HepG2 (cell line): ENCODE measurements around the gene CHMP1A. TPM values are rescaled to one million over a fixed set of nuclear protein-coding genes. Genes with fewer than 3 reads are reported as not detected.
A peak's percentile ranks its signal among the peaks of the same experiment; 100 is the strongest.

ENCODE experiments used
- ATF7-NPFF ChIP-seq: sonication (generic); formaldehyde crosslinking; IDR thresholded peaks from 2 replicates; pipeline ENCODE4 v1.8.1; 2023; ENCODE audit warnings: mild to moderate bottlenecking, low read depth, missing genetic modification reagents, moderate library complexity
- CBX5 ChIP-seq: sonication (generic); formaldehyde crosslinking; IDR thresholded peaks from 2 replicates; pipeline ENCODE4 v1.4.0; 2020; ENCODE audit warnings: missing genetic modification reagents, borderline replicate concordance
- DPF2 ChIP-seq: sonication (generic); formaldehyde crosslinking; IDR thresholded peaks from 2 replicates; pipeline ENCODE4 v1.4.0; 2020; ENCODE audit warnings: mild to moderate bottlenecking, low read depth, missing genetic modification reagents, borderline replicate concordance
- FOXP1 ChIP-seq, 2 experiments: fragments of 450-650 bp in 1 of 2; IDR thresholded peaks; 2 replicates each; pipeline ENCODE4 v1.6.1; 2017 to 2018; ENCODE audit warnings: antibody characterized with exemption in 1 of 2
- KAT2B ChIP-seq: fragments of 150-350 bp; IDR thresholded peaks from 2 replicates; pipeline ENCODE4 v1.6.1; 2014; ENCODE audit warnings: low read depth, low read length, borderline replicate concordance
- KDM2A ChIP-seq: sonication (generic); formaldehyde crosslinking; IDR thresholded peaks from 2 replicates; pipeline ENCODE4 v1.4.0; 2020; ENCODE audit warnings: low read depth, missing genetic modification reagents, borderline replicate concordance
- MEIS2 ChIP-seq: sonication (generic); formaldehyde crosslinking; IDR thresholded peaks from 2 replicates; pipeline ENCODE4 v1.9.0; 2021; ENCODE audit warnings: mild to moderate bottlenecking, missing genetic modification reagents
- MXI1 ChIP-seq: IDR thresholded peaks from 3 replicates; pipeline ENCODE4 v1.6.1; 2012; ENCODE audit warnings: low read depth, low read length, inconsistent platforms, borderline replicate concordance
- NCOA2 ChIP-seq: sonication (generic); formaldehyde crosslinking; IDR thresholded peaks from 2 replicates; pipeline ENCODE4 v1.8.0; 2022; ENCODE audit warnings: inconsistent platforms
- PHF20 ChIP-seq: sonication (generic); formaldehyde crosslinking; IDR thresholded peaks from 2 replicates; pipeline ENCODE4 v1.5.0; 2020; ENCODE audit warnings: mild to moderate bottlenecking, missing genetic modification reagents
- SIX1 ChIP-seq: sonication (generic); formaldehyde crosslinking; IDR thresholded peaks from 2 replicates; pipeline ENCODE4 v1.4.0; 2020; ENCODE audit warnings: missing genetic modification reagents, borderline replicate concordance
- TCF12 ChIP-seq, 2 experiments: fragments of 450-650 bp in 1 of 2; sonication (generic) in 1 of 2; formaldehyde crosslinking in 1 of 2; IDR thresholded peaks; 2 replicates each; pipeline versions ENCODE4 v1.6.1 to v1.8.0; 2017 to 2022; ENCODE audit warnings: antibody characterized with exemption in 1 of 2, mild to moderate bottlenecking in 1 of 2, missing genetic modification reagents in 1 of 2, moderate library complexity in 1 of 2
- ZBTB8A ChIP-seq: sonication (generic); formaldehyde crosslinking; IDR thresholded peaks from 2 replicates; pipeline ENCODE4 v1.4.0; 2020; ENCODE audit warnings: mild to moderate bottlenecking, low read depth, missing genetic modification reagents, borderline replicate concordance
- ZFP62 ChIP-seq: sonication (generic); formaldehyde crosslinking; IDR thresholded peaks from 2 replicates; pipeline ENCODE4 v1.4.0; 2020; ENCODE audit warnings: missing genetic modification reagents
- ZMYM3 ChIP-seq: sonication (generic); formaldehyde crosslinking; IDR thresholded peaks from 2 replicates; pipeline ENCODE4 v1.5.1; 2020; ENCODE audit warnings: mild to moderate bottlenecking, missing genetic modification reagents
- ZNF124 ChIP-seq: sonication (generic); formaldehyde crosslinking; IDR thresholded peaks from 2 replicates; pipeline ENCODE4 v1.4.0; 2020; ENCODE audit warnings: missing genetic modification reagents
- ZNF605 ChIP-seq: sonication (generic); formaldehyde crosslinking; IDR thresholded peaks from 2 replicates; pipeline ENCODE4 v1.8.0; 2022; ENCODE audit warnings: mild to moderate bottlenecking, missing genetic modification reagents
- ZNF766 ChIP-seq: sonication (generic); formaldehyde crosslinking; IDR thresholded peaks from 2 replicates; pipeline ENCODE4 v1.5.0; 2020; ENCODE audit warnings: missing genetic modification reagents, borderline replicate concordance
- ZNF83 ChIP-seq: sonication (generic); formaldehyde crosslinking; IDR thresholded peaks from 2 replicates; pipeline ENCODE4 v1.4.0; 2020; ENCODE audit warnings: missing genetic modification reagents, mild to moderate bottlenecking, borderline replicate concordance
- ZSCAN21 ChIP-seq: sonication (generic); formaldehyde crosslinking; IDR thresholded peaks from 2 replicates; pipeline ENCODE4 v1.8.0; 2022; ENCODE audit warnings: mild to moderate bottlenecking, missing genetic modification reagents, moderate library complexity, borderline replicate concordance
- polyA plus RNA-seq, 8 experiments: library from polyadenylated mRNA; depleted of rRNA in 3 of 8; stranded (reverse) in 7 of 8; unstranded in 1 of 8; fragments of >200 nt; fragmentation: Illumina TruSeq in 4 of 8; extraction: Trizol in 4 of 8; gene quantifications; 2 replicates each; pipeline versions ENCODE4 v1.2.1 to v1.2.3, GENCODE V29; 2011 to 2016; ENCODE audit warnings: low read depth in 4 of 8, missing spikeins in 1 of 8, mixed read lengths in 1 of 8; ENCODE audit not compliant: insufficient read depth in 1 of 8
- total RNA-seq, 5 experiments: library from RNA; depleted of rRNA; stranded (reverse); fragments of >200 nt; fragmentation: Illumina TruSeq; extraction: Trizol; gene quantifications; 2 replicates each; pipeline ENCODE4 v1.2.3, GENCODE V29; 2016; ENCODE audit warnings: low read depth in 1 of 5
- TF ChIP-seq, protein P1 (sequence below): sonication (generic); formaldehyde crosslinking; IDR thresholded peaks from 2 replicates; pipeline ENCODE4 v1.4.0; 2020; ENCODE audit warnings: mild to moderate bottlenecking, missing genetic modification reagents
- TF ChIP-seq, protein P2 (sequence below): sonication (generic); formaldehyde crosslinking; IDR thresholded peaks from 2 replicates; pipeline ENCODE4 v1.4.0; 2020; ENCODE audit warnings: mild to moderate bottlenecking, missing genetic modification reagents
- TF ChIP-seq, protein P3 (sequence below): IDR thresholded peaks from 2 replicates; pipeline ENCODE4 v1.6.1; 2016; ENCODE audit warnings: missing compliant biosample characterization, missing genetic modification reagents, borderline replicate concordance

The CHMP1A gene
- total and polyA plus RNA-seq, 2 of the 13 experiments (the other 11 are each of a cell fraction or from before 2014, with no cell fraction given) = 69.4 to 73.3 TPM

DNA sequence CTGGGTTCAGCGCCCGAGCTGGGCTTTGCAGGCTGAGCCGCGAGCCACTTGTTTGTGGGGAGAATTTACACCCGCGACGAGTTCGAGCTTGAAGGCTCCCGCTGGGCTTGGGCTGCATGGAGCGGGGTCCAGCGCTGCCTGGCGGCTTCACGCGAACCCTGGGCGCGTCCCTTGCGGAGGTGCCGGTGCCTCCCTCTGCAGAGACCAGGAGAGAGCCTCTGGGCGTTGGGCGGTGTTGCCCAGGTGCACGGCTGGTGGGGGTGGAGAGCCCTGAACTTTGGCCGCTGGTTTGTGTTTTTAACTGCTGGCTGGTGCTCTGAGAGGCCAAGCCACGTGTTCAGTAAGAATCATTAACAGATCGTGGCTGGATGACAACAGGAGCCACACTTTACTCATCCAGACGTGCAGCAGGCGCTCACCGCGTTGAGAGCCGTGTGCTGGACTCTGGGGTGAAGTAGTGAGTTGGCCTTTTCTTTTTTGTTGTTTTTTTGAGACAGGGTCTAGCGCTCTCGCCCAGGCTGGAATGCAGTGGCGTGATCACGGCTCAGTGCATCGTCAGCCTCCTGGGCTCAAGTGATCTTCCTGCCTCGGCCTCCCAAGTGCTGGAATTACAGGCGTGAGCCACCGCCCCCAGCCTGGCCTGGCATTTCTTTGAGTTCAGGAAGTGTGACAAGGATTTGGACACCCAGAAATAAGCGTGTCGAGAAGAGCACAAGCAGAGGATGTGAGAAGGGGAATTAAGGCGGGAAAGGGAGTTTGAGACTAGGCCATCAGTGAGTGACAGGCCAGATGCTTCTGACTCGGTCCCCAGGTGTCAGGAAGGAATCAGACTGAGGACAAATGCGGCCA lies 29.8 kb upstream of the CHMP1A start (continued):
- TF ChIP-seq ZBTB8A (CRISPR knock-in tag) (peak; percentile 76; the same call in 1 of the 2 replicates), ZMYM3 (CRISPR knock-in tag) (peak; percentile 91), ZNF766 (peak; percentile 99), TCF12 (IDR thresholded peaks at IDR 0.05) (no peak), TCF12 (CRISPR knock-in tag; IDR thresholded peaks at IDR 0.05) (peak; percentile 98), ZSCAN21 (CRISPR knock-in tag) (peak; percentile 96), DPF2 (CRISPR knock-in tag) (peak; percentile 79; the same call in 1 of the 2 replicates), ZNF605 (peak; percentile 100), KAT2B (no peak), ATF7-NPFF (peak; percentile 90), MXI1 (peak; percentile 99), KDM2A (CRISPR knock-in tag) (peak; percentile 95), ZFP62 (CRISPR knock-in tag) (0 out of 2 replicates have a peak, but pooled peaks have one; percentile 69), SIX1 (CRISPR knock-in tag) (peak; percentile 57; the same call in 1 of the 2 replicates), CBX5 (CRISPR knock-in tag) (peak; percentile 93; the same call in 1 of the 2 replicates), ZNF124 (CRISPR knock-in tag) (peak; percentile 98), FOXP1 (IDR thresholded peaks at IDR 0.05) (peak; percentile 55; the same call in 1 of the 2 replicates), FOXP1 (CRISPR knock-in tag; IDR thresholded peaks at IDR 0.05) (peak; percentile 81), PHF20 (CRISPR knock-in tag) (peak; percentile 74; the same call in 1 of the 2 replicates), NCOA2 (CRISPR knock-in tag) (peak; percentile 94), ZNF83 (CRISPR knock-in tag) (no peak), MEIS2 (CRISPR knock-in tag) (peak; percentile 98)
- TF ChIP-seq, protein P1, sequence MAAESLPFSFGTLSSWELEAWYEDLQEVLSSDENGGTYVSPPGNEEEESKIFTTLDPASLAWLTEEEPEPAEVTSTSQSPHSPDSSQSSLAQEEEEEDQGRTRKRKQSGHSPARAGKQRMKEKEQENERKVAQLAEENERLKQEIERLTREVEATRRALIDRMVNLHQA (CRISPR knock-in tag) = no peak
- TF ChIP-seq, protein P2, sequence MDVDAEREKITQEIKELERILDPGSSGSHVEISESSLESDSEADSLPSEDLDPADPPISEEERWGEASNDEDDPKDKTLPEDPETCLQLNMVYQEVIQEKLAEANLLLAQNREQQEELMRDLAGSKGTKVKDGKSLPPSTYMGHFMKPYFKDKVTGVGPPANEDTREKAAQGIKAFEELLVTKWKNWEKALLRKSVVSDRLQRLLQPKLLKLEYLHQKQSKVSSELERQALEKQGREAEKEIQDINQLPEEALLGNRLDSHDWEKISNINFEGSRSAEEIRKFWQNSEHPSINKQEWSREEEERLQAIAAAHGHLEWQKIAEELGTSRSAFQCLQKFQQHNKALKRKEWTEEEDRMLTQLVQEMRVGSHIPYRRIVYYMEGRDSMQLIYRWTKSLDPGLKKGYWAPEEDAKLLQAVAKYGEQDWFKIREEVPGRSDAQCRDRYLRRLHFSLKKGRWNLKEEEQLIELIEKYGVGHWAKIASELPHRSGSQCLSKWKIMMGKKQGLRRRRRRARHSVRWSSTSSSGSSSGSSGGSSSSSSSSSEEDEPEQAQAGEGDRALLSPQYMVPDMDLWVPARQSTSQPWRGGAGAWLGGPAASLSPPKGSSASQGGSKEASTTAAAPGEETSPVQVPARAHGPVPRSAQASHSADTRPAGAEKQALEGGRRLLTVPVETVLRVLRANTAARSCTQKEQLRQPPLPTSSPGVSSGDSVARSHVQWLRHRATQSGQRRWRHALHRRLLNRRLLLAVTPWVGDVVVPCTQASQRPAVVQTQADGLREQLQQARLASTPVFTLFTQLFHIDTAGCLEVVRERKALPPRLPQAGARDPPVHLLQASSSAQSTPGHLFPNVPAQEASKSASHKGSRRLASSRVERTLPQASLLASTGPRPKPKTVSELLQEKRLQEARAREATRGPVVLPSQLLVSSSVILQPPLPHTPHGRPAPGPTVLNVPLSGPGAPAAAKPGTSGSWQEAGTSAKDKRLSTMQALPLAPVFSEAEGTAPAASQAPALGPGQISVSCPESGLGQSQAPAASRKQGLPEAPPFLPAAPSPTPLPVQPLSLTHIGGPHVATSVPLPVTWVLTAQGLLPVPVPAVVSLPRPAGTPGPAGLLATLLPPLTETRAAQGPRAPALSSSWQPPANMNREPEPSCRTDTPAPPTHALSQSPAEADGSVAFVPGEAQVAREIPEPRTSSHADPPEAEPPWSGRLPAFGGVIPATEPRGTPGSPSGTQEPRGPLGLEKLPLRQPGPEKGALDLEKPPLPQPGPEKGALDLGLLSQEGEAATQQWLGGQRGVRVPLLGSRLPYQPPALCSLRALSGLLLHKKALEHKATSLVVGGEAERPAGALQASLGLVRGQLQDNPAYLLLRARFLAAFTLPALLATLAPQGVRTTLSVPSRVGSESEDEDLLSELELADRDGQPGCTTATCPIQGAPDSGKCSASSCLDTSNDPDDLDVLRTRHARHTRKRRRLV (CRISPR knock-in tag) = peak; percentile 94
- TF ChIP-seq, protein P3, sequence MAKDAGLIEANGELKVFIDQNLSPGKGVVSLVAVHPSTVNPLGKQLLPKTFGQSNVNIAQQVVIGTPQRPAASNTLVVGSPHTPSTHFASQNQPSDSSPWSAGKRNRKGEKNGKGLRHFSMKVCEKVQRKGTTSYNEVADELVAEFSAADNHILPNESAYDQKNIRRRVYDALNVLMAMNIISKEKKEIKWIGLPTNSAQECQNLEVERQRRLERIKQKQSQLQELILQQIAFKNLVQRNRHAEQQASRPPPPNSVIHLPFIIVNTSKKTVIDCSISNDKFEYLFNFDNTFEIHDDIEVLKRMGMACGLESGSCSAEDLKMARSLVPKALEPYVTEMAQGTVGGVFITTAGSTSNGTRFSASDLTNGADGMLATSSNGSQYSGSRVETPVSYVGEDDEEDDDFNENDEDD (CRISPR knock-in tag) = peak; percentile 92; the same call in 1 of the 2 replicates
